ENCODE measurements around the gene COQ7.

DNA sequence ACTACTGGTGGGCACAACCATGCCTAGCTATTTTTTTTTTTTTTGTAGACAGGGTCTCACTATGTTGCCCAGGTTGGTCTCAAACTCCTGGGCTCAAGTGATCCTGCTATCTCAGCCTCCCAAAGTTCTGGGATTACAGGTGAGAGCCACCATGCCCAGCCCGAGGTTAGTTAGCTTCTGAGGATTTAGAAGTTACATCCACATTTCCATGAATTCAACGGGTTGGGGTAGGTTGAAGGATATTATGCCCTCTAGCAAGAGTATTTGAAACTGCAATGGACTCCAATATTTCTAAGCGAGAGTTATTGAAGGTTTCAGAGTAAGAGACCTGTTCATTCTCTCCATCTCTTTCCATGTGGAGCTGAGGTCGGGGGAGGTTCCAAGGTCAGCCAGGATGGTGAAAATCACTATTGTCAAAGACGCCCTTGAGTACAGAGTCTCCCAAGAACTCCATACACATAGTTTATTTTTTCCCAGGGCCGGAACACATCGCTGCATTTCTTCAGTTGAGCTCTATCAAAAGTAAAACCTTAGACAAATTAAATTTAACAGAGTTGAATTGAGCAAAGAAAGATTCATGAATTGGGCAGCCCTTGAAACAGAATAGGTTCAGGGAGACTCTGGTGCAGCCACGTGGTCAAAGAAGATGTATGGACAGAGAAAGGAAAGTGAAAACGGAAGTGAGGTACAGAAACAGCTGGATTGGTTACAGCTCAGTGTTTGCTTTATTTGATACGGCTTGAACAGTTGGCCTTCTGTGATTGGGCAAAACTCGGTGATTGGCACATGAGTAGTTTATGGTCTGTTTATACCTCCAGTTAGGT lies 27.3 kb downstream of the COQ7 start:
- TF ChIP-seq, protein P1, sequence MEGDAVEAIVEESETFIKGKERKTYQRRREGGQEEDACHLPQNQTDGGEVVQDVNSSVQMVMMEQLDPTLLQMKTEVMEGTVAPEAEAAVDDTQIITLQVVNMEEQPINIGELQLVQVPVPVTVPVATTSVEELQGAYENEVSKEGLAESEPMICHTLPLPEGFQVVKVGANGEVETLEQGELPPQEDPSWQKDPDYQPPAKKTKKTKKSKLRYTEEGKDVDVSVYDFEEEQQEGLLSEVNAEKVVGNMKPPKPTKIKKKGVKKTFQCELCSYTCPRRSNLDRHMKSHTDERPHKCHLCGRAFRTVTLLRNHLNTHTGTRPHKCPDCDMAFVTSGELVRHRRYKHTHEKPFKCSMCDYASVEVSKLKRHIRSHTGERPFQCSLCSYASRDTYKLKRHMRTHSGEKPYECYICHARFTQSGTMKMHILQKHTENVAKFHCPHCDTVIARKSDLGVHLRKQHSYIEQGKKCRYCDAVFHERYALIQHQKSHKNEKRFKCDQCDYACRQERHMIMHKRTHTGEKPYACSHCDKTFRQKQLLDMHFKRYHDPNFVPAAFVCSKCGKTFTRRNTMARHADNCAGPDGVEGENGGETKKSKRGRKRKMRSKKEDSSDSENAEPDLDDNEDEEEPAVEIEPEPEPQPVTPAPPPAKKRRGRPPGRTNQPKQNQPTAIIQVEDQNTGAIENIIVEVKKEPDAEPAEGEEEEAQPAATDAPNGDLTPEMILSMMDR (conservative IDR thresholded peaks at IDR 0.05) = no peak
- TF ChIP-seq EZH2 (IDR thresholded peaks at IDR 0.05; ENCODE audit: low read depth) = no peak
